ENCODE data around the gene EXOSC6.
"Not testable (repeated sequence)": the region's sequence is repeated elsewhere in the genome, so short reads cannot be mapped to it uniquely, and the experiment has no call there.

The EXOSC6 gene

DNA sequence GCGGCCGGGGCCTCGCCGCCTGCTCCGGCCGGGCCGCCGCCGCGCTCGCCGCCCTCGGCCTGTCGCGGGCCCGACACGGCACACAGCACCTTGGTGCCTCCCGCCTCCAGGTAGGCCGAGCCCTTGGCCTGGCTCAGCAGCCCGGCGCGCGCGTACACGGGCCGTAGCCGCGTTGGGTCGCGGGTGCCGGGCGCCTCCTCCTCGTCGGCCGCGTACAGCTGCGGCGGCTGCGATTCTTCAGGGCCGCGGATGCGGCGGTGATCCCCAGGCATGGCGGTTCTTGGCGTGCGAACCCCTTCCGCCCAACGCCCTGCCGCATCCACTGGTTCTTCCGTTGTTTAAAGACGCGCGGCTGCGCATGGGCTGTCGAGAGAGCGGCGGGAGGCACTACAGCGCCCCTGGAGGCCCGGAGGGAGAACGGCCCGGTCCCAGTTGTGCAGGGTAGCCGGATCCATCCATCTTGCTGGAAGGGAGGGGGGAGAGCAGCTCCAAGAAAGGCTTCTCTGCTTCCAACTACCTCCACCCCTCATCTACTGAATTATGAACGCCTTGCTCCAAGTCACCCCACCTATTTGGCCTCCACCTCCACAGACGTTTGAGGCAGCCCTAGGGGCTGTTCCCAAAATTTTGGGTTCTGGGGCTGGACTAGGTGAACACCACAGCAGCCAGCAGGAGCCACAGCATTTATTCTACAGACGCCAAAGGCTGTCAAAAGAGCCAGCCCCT lies at the start of gene EXOSC6:
Gene EXOSC6 (minus strand): TSS at position 312 of the 726 bp plus-strand sequence. CDS start 40 bp downstream, at position 272.
- peak; percentile 92 for DNase-seq

DNA sequence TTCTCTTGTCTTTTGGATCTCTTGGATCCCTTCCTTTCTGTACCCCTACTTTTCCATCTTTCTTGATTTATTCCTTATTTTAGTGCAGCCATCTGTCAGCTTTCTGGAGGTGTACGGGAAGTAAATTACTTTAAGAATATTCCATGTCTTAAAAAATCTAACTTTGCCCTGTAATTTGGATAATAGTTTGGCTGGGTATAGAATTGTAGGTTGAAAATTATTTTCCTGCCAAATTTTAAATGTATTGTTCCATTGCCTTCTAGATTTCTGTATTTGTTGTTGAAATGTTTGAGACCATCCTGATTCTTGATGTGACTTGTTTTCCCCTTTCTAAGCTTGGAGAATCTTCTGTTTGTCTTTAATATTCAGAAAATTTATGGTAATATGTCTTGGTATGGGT lies 49.4 kb upstream of the EXOSC6 start:
- DNase-seq, result no peak

DNA sequence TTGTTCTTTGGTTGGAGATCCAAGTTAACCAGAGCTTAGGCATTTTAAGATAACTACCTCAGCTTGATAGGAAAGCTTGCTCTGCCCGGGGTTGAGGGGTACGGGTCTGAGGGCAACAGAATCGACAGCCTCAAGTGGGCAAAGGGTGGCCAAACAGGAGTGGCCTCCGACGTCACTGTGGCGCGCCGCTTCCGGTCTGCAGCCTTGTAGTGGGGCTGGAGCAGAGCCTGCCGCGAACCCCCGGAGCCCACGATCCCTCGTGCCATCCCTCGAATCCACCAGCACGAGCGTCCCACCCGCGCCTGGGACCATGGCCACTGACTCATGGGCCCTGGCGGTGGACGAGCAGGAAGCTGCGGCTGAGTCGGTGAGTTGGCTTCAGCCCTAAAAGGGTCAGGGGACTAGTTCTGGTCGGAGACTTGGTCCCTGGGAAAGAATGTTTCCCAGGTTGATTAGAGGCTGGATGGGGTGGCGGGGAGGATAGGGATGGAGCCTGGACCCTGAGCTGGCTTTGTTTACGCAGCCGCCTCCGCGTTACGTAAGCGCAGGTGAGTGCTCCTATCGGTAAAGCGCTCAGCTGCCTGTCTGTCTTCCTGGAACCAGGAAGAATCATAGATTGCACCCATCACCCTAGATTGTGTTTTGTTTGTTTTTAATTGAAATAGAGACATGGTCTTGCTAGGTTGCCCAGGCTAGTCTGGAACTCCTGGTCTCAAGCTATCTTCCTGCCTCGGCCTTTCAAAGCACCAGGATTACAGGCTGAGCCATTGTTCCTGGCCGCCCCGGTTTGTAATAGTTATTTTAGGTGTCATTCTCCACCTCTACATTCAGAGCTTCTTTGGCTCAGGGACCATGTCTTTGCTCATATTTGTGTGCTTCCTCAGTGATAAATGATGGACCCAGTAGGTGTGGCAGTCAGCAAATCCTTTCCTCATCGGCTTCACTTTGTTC lies 47.5 kb upstream of the EXOSC6 start, which contains the start of gene DDX19B:
Gene DDX19B (plus strand): TSS at position 199 of the 951 bp plus-strand sequence. CDS start 112 bp downstream, at position 311.
- peak; percentile 50 for DNase-seq

DNA sequence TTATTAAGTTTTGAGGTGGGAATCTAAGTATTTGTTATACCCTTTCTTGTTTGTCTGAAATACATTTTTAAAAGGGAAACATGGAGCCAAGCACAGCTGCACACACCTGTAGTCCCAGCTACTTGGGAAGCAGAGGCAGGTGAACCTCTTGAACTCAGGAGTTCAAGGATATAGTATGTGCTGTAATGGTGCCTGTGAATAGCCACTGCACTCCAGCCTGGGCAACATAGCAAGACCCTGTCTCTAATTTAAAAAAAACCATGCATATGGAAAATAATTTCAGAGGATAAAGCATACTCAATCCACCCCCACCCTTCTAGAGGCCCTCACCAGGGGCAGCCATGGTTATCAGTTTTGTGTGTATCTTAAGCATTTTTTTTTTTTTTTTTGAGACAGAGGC lies 43.9 kb upstream of the EXOSC6 start:
- no peak for DNase-seq

DNA sequence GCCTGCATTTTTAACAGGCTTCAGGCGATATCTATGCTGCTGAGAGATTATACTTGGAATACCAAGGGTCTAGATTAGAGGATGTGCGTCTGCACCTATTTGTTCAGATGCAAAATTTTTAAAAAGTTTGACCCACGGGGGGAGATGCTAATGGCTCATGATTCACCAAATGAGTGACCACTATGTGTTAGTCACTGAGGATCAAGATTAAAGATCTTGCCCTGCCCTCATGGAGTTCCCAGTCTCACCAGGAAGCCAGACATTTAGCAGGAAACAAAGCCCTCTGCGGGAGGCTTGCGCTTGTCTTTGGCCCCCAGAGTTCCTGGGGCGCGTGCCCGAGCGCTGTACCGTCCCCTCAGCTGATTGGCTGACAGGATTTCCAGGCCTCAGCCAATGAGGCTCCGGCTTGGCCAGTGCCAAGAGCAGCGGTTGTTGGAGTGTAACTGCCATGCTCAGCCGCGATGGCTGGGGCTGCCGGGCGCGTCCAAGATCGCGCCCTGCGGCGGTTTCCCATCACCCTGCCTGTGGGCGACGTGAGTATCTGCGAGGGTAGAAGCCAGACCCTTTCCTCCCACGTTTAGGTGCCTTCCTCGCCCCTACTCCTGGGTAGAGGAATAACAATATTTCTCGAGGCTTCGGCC lies 42.8 kb upstream of the EXOSC6 start:
- DNase-seq, result no peak

DNA sequence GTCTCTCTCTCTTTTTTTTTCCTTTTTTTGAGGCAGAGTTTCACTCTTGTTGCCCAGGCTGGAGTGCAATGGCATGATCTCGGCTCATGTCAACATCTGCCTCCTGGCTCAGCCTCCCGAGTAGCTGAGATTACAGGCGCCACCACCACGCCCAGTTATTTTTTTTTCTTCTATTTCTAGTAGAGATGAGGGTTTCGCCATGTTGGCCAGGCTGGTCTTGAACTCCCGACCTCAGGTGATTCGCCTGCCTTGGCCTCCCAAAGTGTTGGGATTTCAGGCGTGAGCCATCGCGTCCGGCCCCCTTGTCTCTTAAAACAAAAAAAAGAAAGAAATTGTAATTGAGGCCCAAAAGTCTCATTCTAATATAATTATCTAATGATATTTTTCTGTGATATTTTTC lies 40.4 kb upstream of the EXOSC6 start:
- not testable (repeated sequence) for DNase-seq

DNA sequence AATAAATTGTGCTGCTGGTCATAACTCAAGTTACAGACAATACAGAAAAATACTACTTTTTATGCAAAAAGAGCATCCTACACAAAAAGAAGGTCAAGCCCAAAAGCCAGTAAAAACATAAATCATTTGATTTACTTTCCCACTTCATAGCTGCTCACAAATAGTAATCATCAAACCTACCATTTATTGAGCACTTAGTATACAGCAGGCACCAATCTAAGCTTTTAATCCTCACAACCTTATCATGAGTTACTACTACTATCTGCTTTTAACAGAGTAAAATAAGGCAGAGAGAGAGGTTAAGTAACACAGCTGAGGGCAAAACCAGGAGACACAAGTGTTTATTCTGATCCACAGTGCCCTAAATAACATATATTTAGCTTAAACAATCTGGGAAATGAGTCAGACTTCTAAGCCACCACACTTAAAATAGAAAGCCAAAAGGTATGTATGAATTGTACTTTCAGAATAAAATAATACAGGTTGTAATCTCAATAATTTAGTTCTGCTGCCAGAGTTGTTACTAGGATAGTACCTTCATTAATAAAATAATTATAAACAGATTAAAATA lies 39.3 kb upstream of the EXOSC6 start:
- DNase-seq, result no peak

DNA sequence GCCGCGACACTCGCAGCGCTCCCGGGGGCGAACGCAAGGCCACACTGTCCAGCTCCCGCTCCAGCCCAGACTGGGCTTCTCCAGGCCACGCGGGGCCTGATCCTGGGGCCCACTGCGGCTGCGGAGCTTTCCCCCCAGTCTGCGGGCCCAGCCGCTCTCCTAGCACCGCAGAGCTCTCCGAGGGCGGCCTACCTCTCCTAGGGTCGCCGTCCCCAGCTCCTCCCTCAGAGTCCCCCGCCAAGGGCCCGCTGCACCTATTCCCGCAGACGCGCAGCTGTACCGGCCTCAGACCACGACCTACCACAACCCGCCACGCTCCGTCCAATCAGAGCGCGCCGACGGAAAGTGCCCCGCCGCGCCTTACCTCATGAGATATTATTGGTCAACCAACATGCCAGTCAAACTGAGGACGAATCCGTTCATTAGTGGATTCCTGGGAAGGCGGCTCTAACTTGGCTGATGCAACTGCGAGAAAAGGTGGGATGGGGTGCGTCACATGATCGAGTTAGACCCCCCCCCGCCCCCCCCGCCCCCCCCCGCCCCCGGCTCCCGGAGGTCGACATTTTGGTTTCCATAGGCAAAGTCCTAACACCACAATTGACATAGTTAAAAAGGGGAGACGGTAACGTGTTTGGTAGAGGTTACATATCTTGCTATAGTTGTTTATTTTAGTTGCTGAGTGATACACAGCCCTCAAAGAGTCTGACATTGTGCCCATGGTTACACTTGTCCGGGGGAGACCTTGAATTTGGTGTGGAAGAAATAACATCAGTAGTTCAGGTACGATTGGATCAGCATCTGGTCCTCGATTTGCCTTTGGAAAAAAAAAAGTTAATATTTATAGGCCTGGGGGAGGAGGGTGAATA lies 37.7 kb upstream of the EXOSC6 start, which contains the start of gene AARS1:
Gene AARS1 (minus strand): TSS at position 278 of the 866 bp plus-strand sequence. CDS start 6,743 bp downstream, outside the sequence.
- DNase-seq, result peak; percentile 99

DNA sequence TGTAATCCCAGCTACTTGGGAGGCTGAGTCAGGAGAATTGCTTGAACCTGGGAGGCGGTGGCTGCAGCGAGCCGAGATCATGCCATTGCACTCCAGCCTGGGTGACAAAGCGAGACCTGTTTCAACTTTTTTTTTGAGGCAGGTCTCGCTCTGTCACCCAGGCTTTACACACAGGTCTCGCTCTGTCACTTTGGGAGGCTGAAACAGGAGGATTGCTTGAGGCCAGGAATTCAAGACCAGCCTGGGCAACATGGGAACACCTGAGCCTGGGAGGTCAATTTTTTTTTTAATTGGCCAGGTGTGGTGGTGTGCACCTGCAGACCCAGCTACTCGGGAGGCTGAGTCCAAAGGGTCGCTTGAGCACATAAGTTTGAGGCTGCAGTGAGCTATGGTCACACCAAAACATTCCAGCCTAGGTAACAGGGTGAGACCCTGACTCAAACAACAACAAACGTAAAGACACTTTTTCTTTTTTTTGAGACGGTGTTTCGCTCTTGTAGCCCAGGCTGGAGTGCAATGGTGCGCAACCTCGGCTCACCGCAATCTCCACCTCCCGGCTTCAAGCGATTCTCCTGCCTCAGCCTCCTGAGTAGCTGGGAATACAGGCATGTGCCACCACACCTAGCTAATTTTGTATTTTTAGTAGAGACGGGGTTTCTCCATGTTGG lies 35.7 kb upstream of the EXOSC6 start:
- not testable (repeated sequence) for DNase-seq

DNA sequence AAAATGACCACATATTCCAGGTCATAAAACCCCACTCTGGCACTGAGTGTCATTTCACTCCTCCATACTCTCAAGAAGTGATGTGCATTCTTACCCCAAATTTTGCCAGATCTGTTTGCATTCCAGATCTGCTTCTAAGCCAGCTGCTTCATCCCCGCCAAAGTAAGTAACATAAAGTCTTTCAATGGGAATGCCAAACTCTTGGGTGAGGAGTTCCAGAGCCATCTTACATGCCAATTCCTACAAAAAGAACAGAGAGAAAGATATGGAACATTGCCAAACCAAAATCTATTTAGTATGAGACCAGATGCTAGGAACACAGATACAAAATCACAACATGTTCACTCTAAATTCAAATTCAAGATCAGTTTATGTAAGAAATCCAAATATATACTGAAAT lies 24.7 kb upstream of the EXOSC6 start:
- no peak for DNase-seq

DNA sequence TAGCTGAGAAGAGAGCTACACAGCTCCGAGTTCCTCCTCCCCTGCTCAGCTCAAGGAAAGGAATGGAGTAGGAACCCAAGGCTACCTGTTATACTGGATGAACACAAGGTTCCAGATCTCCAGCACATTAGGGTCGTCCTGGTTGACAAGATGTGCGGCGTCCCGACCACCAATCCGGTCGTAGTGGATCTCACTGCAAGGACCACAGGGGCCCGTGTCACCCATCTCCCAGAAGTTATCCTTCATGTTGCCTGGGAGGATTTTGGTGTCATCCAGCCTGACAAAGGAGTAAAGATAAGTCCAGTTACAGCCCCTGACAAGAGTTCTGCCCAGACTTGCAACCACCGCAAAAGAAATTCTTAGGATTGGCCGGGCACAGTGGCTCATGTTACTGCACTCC lies 20.0 kb upstream of the EXOSC6 start:
- no peak for DNase-seq

DNA sequence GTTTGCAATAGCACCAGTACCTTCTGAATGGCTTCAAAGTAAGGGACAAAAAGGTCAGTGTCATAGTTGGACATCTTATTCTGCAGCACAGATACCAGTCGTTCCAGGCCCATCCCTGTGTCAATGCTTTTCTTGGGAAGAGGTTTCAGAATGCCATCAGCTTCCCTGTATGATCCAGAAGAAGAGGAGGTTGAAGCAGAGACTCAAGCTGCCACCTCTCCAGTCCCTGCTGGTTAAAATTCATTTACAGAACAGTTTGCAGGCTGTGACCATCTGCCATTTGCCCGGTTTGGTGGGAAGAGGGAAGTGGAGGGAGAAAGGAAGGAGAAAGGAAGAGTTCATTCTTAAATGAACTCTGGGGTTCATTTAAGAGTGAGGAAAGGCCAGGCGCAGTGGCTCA lies 18.4 kb upstream of the EXOSC6 start:
- DNase-seq, result no peak

DNA sequence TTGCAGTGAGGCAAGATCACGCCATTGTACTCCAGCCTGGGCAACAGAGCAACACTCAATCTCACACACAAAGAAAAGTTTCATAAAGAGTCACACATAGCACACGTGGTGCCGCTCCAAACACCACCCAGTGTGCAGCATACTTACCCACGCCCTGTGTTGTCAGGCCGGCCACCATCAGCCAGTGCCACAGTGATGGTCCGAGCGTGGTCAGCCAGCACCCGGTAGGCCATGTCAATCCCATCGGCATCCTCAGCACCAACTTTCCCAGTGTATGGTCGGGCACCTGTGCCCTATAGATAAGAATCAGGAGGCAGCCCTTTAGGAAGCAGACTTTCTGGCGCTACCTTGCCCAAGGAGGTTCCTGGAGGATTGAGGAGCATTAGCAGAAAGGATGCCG lies 17.7 kb upstream of the EXOSC6 start:
- no peak for DNase-seq

DNA sequence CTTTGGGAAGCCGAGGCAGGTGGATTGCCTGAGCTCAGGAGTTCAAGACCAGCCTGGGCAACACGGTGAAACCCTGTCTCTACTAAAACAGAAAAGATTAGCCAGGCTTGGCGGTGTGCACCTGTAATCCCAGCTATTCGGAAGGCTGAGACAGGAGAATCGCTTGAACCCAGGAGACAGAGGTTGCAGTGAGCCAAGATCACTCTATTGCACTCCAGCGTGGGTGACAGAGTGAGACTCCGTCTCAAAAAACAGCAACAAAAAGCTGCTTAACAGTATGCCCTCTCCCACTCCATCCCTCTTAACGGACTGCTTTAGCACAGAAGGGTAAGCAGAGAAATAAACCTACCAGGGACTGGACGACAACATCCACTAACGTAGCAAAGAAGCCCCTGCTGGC lies 16.2 kb upstream of the EXOSC6 start:
- DNase-seq, result not testable (repeated sequence)

DNA sequence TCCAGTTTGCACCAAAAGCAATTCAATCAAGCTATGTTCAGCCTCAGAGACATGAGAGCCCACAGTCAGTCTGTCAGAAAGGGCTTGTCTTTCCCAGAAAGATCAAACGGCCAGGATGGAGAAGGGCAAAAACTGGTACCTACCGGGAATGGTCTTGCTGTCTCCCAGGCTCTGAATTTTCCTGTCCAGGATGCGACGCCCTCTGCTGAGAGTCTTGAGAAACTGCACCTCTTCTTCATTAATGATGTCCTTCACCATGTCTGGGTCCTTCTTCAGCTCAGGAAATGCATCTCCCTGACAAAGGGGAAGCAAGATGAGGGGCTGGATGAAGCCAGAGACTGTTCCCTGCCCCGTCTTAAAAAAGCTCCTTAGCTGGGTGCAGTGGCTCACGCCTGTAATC lies 15.8 kb upstream of the EXOSC6 start:
- DNase-seq, result peak; percentile 7

DNA sequence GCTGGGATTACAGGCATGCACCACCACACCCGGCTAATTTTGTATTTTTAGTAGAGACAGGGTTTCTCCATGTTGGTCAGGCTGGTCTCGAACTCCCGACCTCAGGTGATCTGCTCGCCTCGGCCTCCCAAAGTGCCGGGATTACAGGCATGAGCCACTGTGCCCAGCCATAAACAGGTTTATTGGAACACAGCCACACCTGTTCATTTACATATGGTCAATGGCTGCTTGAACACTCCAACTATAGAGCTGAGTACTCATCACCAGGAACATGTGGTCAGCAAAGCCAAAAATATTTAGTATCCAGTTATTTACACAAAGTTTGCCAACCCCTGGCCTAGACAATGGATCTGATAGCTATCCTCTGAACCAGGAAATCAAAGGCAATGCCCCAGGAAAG lies 8.2 kb upstream of the EXOSC6 start:
- not testable (repeated sequence) for DNase-seq

DNA sequence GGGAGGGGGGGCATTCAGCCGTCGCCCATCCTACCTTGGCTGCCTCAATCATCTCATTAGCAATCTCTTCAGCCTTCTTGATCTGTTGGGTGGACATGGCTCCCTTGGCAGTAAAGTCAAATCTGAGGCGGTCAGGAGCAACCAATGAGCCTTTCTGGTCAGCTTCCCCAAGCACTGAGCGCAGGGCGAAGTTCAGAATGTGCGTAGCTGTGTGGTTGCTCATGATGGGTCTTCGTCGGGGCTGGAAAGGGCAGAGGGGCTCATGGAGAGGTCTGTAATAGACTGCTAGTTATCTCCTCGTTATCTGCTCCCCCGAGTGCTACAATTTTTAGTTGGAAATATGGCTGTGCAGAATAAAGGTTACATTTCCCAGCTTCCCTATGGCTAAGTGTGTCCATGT lies 7.2 kb upstream of the EXOSC6 start:
- no peak for DNase-seq

DNA sequence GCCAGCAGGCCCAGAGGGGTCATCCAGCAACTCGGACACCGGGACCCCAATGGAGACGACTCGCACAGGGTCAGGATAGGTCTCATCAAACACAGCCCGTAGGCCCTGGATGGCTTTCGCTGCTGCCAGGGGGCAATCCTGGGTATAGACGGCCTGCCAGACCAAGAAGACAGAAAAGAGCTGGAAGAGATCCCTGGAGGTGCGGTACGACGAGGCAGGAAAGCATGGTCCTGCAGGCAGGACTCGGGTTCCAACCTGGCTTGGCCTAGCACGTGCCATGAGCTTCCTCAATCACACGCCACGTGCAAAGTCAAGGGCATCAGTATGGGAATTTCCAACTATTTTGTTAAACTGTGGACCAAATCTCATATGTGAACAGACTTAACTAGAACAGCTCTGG lies 6.3 kb upstream of the EXOSC6 start:
- no peak for DNase-seq

DNA sequence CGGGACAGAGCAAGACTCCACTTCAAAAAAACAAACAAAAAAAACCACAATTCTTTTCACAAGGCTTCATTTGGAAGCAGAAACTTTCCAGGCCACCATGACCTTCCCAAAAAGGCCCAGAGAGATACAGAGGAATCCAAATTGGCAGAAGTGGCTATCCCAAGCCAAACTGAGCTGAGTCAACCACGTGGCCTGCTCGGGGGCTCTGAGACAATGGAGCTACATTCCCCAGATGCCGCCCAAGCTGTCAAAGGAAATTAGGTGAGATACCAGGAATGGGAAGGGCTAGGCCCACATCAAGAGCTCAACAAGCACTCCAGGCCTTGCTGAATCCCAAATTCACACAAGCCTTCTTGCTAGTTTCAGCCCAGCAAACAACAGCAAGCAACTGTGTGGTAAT lies 5.7 kb upstream of the EXOSC6 start:
- DNase-seq, result no peak

DNA sequence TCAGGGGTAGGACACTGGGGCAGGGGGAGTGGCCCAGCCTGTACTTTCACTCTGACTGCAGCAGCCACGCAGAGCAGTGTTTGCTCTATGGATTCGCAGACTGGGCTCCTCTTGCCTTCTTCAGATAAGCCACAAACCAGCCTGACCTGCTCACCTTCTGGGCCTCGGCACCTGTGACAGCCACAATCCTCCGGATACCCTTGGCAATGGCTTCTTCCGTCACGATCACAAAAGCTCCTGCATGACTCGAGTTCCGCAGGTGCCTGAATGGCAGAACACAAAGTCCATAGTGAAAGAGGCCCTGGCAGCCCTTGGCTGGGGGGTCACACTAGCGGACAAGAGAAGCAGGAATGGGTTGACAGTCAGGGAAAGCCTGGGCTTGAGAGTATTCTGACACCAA lies 3.8 kb upstream of the EXOSC6 start:
- DNase-seq, result no peak

DNA sequence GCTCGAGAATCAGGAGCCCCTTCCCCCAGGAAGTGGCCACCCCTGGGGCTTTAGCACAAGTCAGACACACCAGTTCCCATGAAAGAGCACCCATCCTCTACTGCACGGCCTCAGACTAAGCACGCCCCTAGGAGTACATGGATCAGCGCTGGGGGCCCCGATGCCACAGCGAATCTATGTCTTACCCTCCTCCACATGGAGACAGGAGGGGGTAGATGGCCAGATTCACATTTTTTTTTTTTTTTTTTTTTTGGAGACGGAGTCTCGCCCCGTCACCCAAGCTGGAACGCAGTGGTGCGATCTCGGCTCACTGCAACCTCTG lies 3.2 kb upstream of the EXOSC6 start:
- DNase-seq, result no peak
